CD4-positive, alpha-beta T cell treated with Interleukin-4 for 1 hour (primary cell): ENCODE results near the gene ARHGAP15.

Experiments used
- DNase-seq, 2 donors: peaks; one replicate each; pipeline ENCODE4 v3.0.0-alpha.2; 2020 to 2022

Gene ARHGAP15

GRCh38 chr2:143146366-143146765, 17.1 kb downstream of the ARHGAP15 start:
- DNase-seq, result no peak

- DNase-seq, result no peak
Observed at GRCh38 chr2:143146815-143147530, 17.8 kb downstream of the ARHGAP15 start.

GRCh38 chr2:143148011-143148410, 18.8 kb downstream of the ARHGAP15 start:
- DNase-seq, result no peak

- peak in 1 of 2 donors; percentile 18 for DNase-seq
Observed at GRCh38 chr2:143148757-143149156, 19.5 kb downstream of the ARHGAP15 start.

GRCh38 chr2:143150287-143150686, 21.1 kb downstream of the ARHGAP15 start:
- DNase-seq, result peak in 1 of 2 donors; percentile 22

GRCh38 chr2:143151111-143151752, 22.0 kb downstream of the ARHGAP15 start:
- DNase-seq, result no peak

GRCh38 chr2:143152219-143152618, 23.0 kb downstream of the ARHGAP15 start:
- no peak for DNase-seq

- DNase-seq, result no peak
Observed at GRCh38 chr2:143152637-143153036, 23.4 kb downstream of the ARHGAP15 start.

- no peak for DNase-seq
Observed at GRCh38 chr2:143155661-143156060, 26.4 kb downstream of the ARHGAP15 start.

GRCh38 chr2:143157001-143157400, 27.8 kb downstream of the ARHGAP15 start:
- DNase-seq, result no peak

- DNase-seq, result no peak
Observed at GRCh38 chr2:143157418-143157817, 28.2 kb downstream of the ARHGAP15 start.

GRCh38 chr2:143158098-143158497, 28.9 kb downstream of the ARHGAP15 start:
- no peak for DNase-seq

GRCh38 chr2:143158551-143159485, 29.6 kb downstream of the ARHGAP15 start:
- no peak for DNase-seq

- DNase-seq, result no peak
Observed at GRCh38 chr2:143159486-143159840, 30.2 kb downstream of the ARHGAP15 start.

- peak in 1 of 2 donors; percentile 20 for DNase-seq
Observed at GRCh38 chr2:143160732-143161707, 31.8 kb downstream of the ARHGAP15 start.

- DNase-seq, result peak; percentile 75 to 79
Observed at GRCh38 chr2:143162123-143162837, 33.1 kb downstream of the ARHGAP15 start.

- no peak for DNase-seq
Observed at GRCh38 chr2:143162997-143163396, 33.8 kb downstream of the ARHGAP15 start.

GRCh38 chr2:143163499-143163898, 34.3 kb downstream of the ARHGAP15 start:
- no peak for DNase-seq

- DNase-seq, result no peak
Observed at GRCh38 chr2:143165291-143165690, 36.1 kb downstream of the ARHGAP15 start.

- DNase-seq, result no peak
Observed at GRCh38 chr2:143169105-143169504, 39.9 kb downstream of the ARHGAP15 start.

GRCh38 chr2:143171817-143172216, 42.6 kb downstream of the ARHGAP15 start:
- DNase-seq, result no peak

- peak in 1 of 2 donors; percentile 24 for DNase-seq
Observed at GRCh38 chr2:143175438-143175837, 46.2 kb downstream of the ARHGAP15 start.
